ENCODE measurements around the gene F2R.

F2R gene

GRCh38 chr5:76714751-76715485 is 1.0 kb upstream of the F2R start:
- Mint-ChIP-seq H3K27me3 (no peaks in the 10 kb centered on the region), H3K36me3 (ENCODE audit: insufficient read depth) (peaks cover 8% of the 10 kb centered on the region), H3K9me3 (no peaks in the 10 kb centered on the region), H3K4me3 (peak overlapping the region; percentile 92), H3K27ac (ENCODE audit: low read depth) (peak overlapping the region; percentile 94), H3K4me1 (peaks cover 56% of the 10 kb centered on the region)
- no peak for DNase-seq (ENCODE audit: low spot score in 2 of 2)
- ATAC-seq (replicated peaks; ENCODE audit: extremely low read depth, poor library complexity, severe bottlenecking): peak; percentile 10

GRCh38 chr5:76715486-76715735 is 515 bp upstream of the F2R start:
- no peaks in the 10 kb centered on the region for H3K27me3 Mint-ChIP-seq
- H3K4me1 Mint-ChIP-seq: peaks cover 58% of the 10 kb centered on the region
- H3K4me3 Mint-ChIP-seq: peak overlapping the region; percentile 92
- DNase-seq (ENCODE audit: low spot score in 2 of 2) (no peak), ATAC-seq (replicated peaks; ENCODE audit: extremely low read depth, poor library complexity, severe bottlenecking) (peak; percentile 29)
- H3K36me3 Mint-ChIP-seq (ENCODE audit: insufficient read depth): peaks cover 8% of the 10 kb centered on the region
- H3K9me3 Mint-ChIP-seq: no peaks in the 10 kb centered on the region
- peak overlapping the region; percentile 94 for H3K27ac Mint-ChIP-seq (ENCODE audit: low read depth)

GRCh38 chr5:76716456-76717157 is 681 bp downstream of the F2R start:
- Mint-ChIP-seq H3K36me3 (ENCODE audit: insufficient read depth) (peaks cover 9% of the 10 kb centered on the region), H3K9me3 (no peaks in the 10 kb centered on the region), H3K4me3 (peak overlapping the region; percentile 92), H3K27me3 (no peaks in the 10 kb centered on the region), H3K4me1 (peaks cover 61% of the 10 kb centered on the region), H3K27ac (ENCODE audit: low read depth) (peak overlapping the region; percentile 94)
- DNase-seq (ENCODE audit: low spot score in 2 of 2) (no peak), ATAC-seq (replicated peaks; ENCODE audit: extremely low read depth, poor library complexity, severe bottlenecking) (no peak)

- peaks cover 61% of the 10 kb centered on the region for H3K4me1 Mint-ChIP-seq
Measured at GRCh38 chr5:76717222-76718083, 1.5 kb downstream of the F2R start.

GRCh38 chr5:76718381-76718832 is 2.5 kb downstream of the F2R start:
- H3K4me3 Mint-ChIP-seq: peak overlapping the region; percentile 92
- H3K9me3 Mint-ChIP-seq: no peaks in the 10 kb centered on the region
- H3K36me3 Mint-ChIP-seq (ENCODE audit: insufficient read depth): peaks cover 11% of the 10 kb centered on the region
- peaks cover 67% of the 10 kb centered on the region for H3K4me1 Mint-ChIP-seq
- H3K27ac Mint-ChIP-seq (ENCODE audit: low read depth): peak overlapping the region; percentile 14
- ATAC-seq (replicated peaks; ENCODE audit: extremely low read depth, poor library complexity, severe bottlenecking) (no peak), DNase-seq (ENCODE audit: low spot score in 2 of 2) (no peak)
- H3K27me3 Mint-ChIP-seq: no peaks in the 10 kb centered on the region

More at GRCh38 chr5:76717222-76718083, 1.5 kb downstream of the F2R start:
- Mint-ChIP-seq H3K4me3 (peak overlapping the region; percentile 92), H3K36me3 (ENCODE audit: insufficient read depth) (peaks cover 10% of the 10 kb centered on the region), H3K27me3 (no peaks in the 10 kb centered on the region), H3K9me3 (no peaks in the 10 kb centered on the region), H3K27ac (ENCODE audit: low read depth) (peak overlapping the region; percentile 94)
- ATAC-seq (replicated peaks; ENCODE audit: extremely low read depth, poor library complexity, severe bottlenecking) (no peak), DNase-seq (ENCODE audit: low spot score in 2 of 2) (no peak)

GRCh38 chr5:76718880-76719279 is 3.0 kb downstream of the F2R start:
- Mint-ChIP-seq H3K4me1 (peaks cover 67% of the 10 kb centered on the region), H3K36me3 (ENCODE audit: insufficient read depth) (peaks cover 11% of the 10 kb centered on the region), H3K9me3 (no peaks in the 10 kb centered on the region), H3K27me3 (no peaks in the 10 kb centered on the region), H3K27ac (ENCODE audit: low read depth) (peak overlapping the region; percentile 14), H3K4me3 (peak overlapping the region; percentile 92)
- DNase-seq (ENCODE audit: low spot score in 2 of 2) (no peak), ATAC-seq (replicated peaks; ENCODE audit: extremely low read depth, poor library complexity, severe bottlenecking) (no peak)

GRCh38 chr5:76720988-76721569 is 5.2 kb downstream of the F2R start:
- no peaks in the 10 kb centered on the region for H3K9me3 Mint-ChIP-seq
- ATAC-seq (replicated peaks; ENCODE audit: extremely low read depth, poor library complexity, severe bottlenecking) (peak; percentile 37), DNase-seq (ENCODE audit: low spot score in 2 of 2) (no peak)
- peak overlapping the region; percentile 35 for H3K4me3 Mint-ChIP-seq
- peak overlapping the region; percentile 56 for H3K27ac Mint-ChIP-seq (ENCODE audit: low read depth)
- peaks cover 74% of the 10 kb centered on the region for H3K4me1 Mint-ChIP-seq
- H3K36me3 Mint-ChIP-seq (ENCODE audit: insufficient read depth): peaks cover 13% of the 10 kb centered on the region
- no peaks in the 10 kb centered on the region for H3K27me3 Mint-ChIP-seq

GRCh38 chr5:76723266-76723665 is 7.3 kb downstream of the F2R start:
- H3K36me3 Mint-ChIP-seq (ENCODE audit: insufficient read depth): peaks cover 11% of the 10 kb centered on the region
- peaks cover 60% of the 10 kb centered on the region for H3K4me1 Mint-ChIP-seq

GRCh38 chr5:76723906-76724305 is 8.0 kb downstream of the F2R start:
- Mint-ChIP-seq H3K27me3 (no peaks in the 10 kb centered on the region), H3K4me1 (peaks cover 54% of the 10 kb centered on the region), H3K27ac (ENCODE audit: low read depth) (peak overlapping the region; percentile 13), H3K36me3 (ENCODE audit: insufficient read depth) (peaks cover 11% of the 10 kb centered on the region), H3K4me3 (no peak overlapping the region), H3K9me3 (peaks cover 1% of the 10 kb centered on the region)
- no peak for DNase-seq (ENCODE audit: low spot score in 2 of 2)
- no peak for ATAC-seq (replicated peaks; ENCODE audit: extremely low read depth, poor library complexity, severe bottlenecking)

More at GRCh38 chr5:76723266-76723665, 7.3 kb downstream of the F2R start:
- no peak for ATAC-seq (replicated peaks; ENCODE audit: extremely low read depth, poor library complexity, severe bottlenecking)
- H3K27ac Mint-ChIP-seq (ENCODE audit: low read depth): peak overlapping the region; percentile 7
- H3K27me3 Mint-ChIP-seq: no peaks in the 10 kb centered on the region
- no peak overlapping the region for H3K4me3 Mint-ChIP-seq
- H3K9me3 Mint-ChIP-seq: no peaks in the 10 kb centered on the region
- no peak for DNase-seq (ENCODE audit: low spot score in 2 of 2)

- H3K4me1 Mint-ChIP-seq: peaks cover 57% of the 10 kb centered on the region
- peaks cover 11% of the 10 kb centered on the region for H3K36me3 Mint-ChIP-seq (ENCODE audit: insufficient read depth)
Measured at GRCh38 chr5:76724871-76725270, 8.9 kb downstream of the F2R start.

GRCh38 chr5:76728965-76729364 is 13.0 kb downstream of the F2R start:
- Mint-ChIP-seq H3K27ac (ENCODE audit: low read depth) (peak overlapping the region; percentile 73), H3K4me3 (no peak overlapping the region), H3K27me3 (no peaks in the 10 kb centered on the region), H3K36me3 (ENCODE audit: insufficient read depth) (peaks cover 17% of the 10 kb centered on the region), H3K4me1 (peaks cover 60% of the 10 kb centered on the region), H3K9me3 (peaks cover 19% of the 10 kb centered on the region)
- ATAC-seq (replicated peaks; ENCODE audit: extremely low read depth, poor library complexity, severe bottlenecking) (no peak), DNase-seq (ENCODE audit: low spot score in 2 of 2) (no peak)

More at GRCh38 chr5:76724871-76725270, 8.9 kb downstream of the F2R start:
- Mint-ChIP-seq H3K27me3 (no peaks in the 10 kb centered on the region), H3K9me3 (peaks cover 11% of the 10 kb centered on the region), H3K27ac (ENCODE audit: low read depth) (peak overlapping the region; percentile 13), H3K4me3 (no peak overlapping the region)
- ATAC-seq (replicated peaks; ENCODE audit: extremely low read depth, poor library complexity, severe bottlenecking) (no peak), DNase-seq (ENCODE audit: low spot score in 2 of 2) (no peak)
